ENCODE data around the gene PACSIN1. TPM values are rescaled to one million over a fixed set of nuclear protein-coding genes. Genes with fewer than 3 reads are reported as not detected.

PACSIN1 gene
- total RNA-seq, 1 donor from 2014 or later, result 10.8 TPM

DNA sequence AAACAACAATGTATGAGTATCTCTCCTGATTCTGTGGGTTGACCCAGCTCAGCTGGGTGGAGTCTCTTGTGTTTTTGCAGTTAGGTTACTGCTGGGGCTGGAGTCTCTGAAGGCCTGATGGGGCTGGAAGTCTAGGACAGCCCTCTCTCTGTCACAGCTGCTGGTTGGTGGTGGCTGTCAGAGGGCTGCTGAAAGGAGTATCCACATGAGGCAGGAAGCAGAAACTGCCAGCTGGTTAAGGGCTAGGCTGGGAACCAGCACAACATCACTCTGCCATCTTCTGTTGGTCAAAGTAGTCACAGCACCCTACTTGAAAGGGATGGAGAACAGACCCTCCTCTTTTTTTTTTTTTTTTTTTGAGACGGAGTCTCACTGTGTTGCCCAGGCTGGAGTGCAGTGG, 10.0 kb upstream of the PACSIN1 start:
- ATAC-seq, result no peak
- intact Hi-C loops (cut with DNase I), result no loop called here
- DNase-seq (ENCODE audit: missing footprints), result no peak

DNA sequence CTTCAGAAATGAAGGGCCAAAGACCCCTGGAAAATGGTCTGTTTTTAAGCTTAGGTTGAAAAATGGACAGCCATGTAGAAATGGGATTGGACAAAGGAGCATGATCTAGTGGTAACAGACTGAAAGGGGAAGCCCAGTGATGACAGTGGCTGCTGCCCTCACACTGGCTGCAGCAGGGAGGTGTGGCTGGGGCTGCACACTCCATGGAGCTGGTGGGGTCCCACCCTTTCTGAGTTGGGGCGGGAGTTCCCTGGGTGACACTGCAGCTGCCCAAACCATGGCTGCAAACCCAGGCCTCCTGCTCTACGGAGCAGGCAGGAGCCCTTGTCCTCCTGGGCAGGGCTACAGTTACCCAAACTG, 8.5 kb upstream of the PACSIN1 start:
- DNase-seq (ENCODE audit: missing footprints), result no peak
- ATAC-seq, result no peak
- intact Hi-C loops (cut with DNase I), result no loop called here

- intact Hi-C loops (cut with DNase I), result no loop called here
- DNase-seq (ENCODE audit: missing footprints) (no peak), ATAC-seq (no peak)
These were observed 7.8 kb upstream of the PACSIN1 start for GRCh38 chr6:34457742-34458735.

- no peak for DNase-seq (ENCODE audit: missing footprints)
- ATAC-seq, result peak; percentile 53
- intact Hi-C loops (cut with DNase I), result loop anchor here (1.0 kb wide), 1 partner anchor 149 kb away; no protein-coding TSS in a partner anchor
These were observed 5.8 kb upstream of the PACSIN1 start for GRCh38 chr6:34459899-34460593.

DNA sequence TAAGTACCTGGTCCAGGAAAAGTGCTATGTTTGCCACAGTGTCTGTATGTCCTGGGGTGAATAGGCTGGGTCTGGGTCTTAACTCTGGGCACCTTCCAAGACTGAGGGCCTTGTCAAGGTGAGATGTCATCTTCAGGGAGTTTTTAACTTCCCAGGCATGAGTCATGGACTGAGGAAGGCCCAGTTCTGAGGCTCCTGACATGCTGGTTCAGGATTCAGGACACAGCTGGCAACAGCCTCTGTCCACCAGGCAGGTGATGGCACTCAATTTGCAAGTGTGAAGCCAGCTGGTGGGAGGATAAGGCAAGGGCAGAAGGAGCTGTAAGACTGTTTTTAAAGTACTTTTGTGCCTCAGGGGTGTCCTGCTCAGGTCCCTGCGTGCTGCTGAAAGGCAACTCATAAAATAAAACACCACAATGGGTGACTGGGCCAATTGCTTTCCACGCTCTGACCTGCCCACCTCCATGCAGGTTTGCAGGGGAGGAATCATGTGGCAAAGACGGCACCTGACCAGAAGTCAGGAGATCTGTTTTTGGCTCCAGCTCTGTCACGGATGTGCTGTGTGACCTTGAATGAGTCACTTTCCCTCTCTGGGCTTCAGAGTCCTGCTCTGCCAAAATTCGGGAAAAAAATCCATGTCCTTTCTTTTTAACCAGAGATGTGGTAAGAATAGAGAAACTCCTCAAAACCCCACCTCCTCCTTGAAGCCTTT, 4.9 kb upstream of the PACSIN1 start:
- intact Hi-C loops (cut with DNase I), result loop anchor here (1.0 kb wide), 1 partner anchor 148 kb away; no protein-coding TSS in a partner anchor
- DNase-seq (ENCODE audit: missing footprints), result no peak
- ATAC-seq, result no peak

GRCh38 chr6:34462010-34462409, 3.9 kb upstream of the PACSIN1 start:
- ATAC-seq (no peak), DNase-seq (ENCODE audit: missing footprints) (no peak)
- intact Hi-C loops (cut with DNase I), result no loop called here

DNA sequence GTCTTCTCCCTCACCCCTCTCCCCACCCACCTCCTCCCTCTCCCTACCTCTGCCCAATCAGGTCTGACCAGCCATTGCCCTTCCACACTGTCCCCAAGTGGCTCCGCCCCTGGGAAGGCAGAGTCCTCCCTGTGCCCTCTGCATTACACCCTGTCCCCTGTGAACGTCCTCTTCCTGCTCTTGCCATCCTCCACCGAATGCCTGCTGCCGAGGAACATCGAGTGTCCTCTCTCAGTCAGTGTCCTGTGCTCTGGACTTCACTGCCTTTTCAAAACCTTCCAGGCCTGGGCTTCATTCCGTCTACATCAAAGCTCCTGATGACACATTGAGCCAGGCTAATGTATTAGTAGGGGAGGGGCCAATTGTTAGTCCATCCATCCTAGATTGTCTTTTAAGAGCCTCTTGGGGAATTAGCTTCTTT, 3.3 kb upstream of the PACSIN1 start:
- ATAC-seq (peak; percentile 95), DNase-seq (ENCODE audit: missing footprints) (no peak)
- intact Hi-C loops (cut with DNase I), result no loop called here

DNA sequence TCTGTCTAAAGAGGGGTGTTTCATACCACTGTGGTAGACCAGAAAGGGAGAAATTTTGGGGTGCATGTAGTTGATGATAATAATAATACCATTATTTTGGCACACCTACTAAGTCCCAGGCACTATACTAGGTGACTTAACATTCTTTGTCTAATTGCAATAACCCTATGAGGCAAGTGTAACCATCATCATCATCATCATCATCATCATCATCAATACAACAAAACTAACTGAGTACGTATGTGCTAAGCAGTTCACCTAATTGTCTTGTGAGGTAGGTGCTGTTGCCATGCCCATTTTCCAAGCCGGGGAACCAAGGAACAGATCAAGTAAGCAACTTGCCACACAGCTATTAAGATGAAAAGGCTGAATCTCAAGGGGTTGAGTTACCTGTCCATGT, 2.6 kb upstream of the PACSIN1 start:
- no peak for ATAC-seq
- no peak for DNase-seq (ENCODE audit: missing footprints)
- intact Hi-C loops (cut with DNase I), result no loop called here

- intact Hi-C loops (cut with DNase I), result no loop called here
- no peak for ATAC-seq
- no peak for DNase-seq (ENCODE audit: missing footprints)
These were observed 2.0 kb upstream of the PACSIN1 start for GRCh38 chr6:34463849-34464248.

DNA sequence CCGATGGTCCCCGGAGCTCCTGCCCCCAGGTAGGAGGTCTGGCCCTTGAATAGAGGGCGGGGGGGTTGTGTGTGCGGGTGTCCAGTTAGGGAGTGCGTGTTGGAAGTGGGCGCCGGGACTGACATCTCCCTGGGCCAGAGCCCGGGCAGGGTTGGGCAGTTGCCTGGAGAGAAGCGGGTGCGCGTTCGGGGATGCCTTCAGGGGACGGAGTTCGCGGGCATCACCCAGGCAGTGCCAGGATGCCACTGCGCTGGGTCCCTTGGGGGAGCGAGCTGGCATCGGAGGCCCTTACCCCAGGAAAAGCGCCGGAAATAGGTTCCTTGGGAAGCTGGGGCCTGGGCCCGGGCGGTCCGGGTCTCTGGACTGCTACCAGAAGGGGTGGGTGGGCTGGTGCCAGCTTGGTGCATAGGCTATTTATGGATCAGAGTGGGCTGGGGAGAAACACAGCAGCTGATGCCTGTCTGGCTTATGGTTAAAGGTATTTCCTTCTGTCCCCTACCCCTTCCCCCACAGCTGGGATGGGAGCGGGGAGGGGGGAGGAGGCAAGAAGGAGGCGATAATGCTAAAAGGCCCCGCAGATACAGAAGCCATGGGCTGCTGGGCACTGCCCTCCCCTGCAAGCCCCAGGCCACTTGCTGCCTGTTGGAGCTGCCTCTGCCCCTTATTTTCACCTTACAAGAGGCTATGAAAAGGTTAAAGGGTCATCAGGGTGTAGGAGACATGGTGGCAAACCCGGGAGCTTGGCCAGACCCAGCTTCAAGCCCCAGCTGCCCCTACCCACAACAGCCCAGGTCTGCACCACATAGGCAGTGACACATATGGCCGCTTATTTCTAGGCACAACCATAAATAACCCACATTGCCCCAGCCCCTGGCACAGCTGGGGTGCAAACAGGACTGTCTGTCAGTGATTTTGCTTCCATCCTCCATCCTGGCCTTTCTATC, 638 bp downstream of the PACSIN1 start:
- intact Hi-C loops (cut with DNase I), result no loop called here
- ATAC-seq (no peak), DNase-seq (ENCODE audit: missing footprints) (no peak)

DNA sequence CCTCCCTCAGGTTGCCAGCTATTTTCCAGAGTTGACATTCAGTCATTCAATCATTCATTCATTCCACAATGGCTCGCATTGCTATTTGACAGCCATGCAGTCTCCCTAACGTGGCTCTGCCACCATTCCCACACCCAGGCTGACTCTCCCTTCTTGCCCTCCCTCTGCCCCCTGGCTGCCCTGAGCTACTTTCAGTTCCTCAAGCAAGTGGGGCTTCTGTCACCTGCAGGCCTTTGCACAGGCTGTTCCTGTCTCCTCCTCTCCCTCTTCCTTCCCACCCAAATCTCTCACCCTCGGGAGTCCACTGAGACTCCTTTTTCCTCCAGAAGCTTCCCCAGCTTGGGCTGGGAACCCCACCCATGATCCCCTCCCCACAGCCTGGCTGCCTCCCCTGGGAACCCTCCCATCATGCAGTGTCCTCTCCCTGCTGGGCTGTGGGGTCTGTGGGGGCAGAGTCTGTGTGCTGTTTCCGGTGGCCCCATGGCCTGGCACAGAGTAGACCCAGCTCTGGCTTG, 2.6 kb downstream of the PACSIN1 start:
- ATAC-seq, result no peak
- intact Hi-C loops (cut with DNase I), result no loop called here

GRCh38 chr6:34469499-34469898, 3.6 kb downstream of the PACSIN1 start:
- intact Hi-C loops (cut with DNase I), result no loop called here
- ATAC-seq (no peak), DNase-seq (ENCODE audit: missing footprints) (no peak)

More for the DNA sequence above, 2.6 kb downstream of the PACSIN1 start:
- no peak for DNase-seq (ENCODE audit: missing footprints)

- ATAC-seq, result no peak
- no peak for DNase-seq (ENCODE audit: missing footprints)
- intact Hi-C loops (cut with DNase I), result no loop called here
These were observed 6.5 kb downstream of the PACSIN1 start for GRCh38 chr6:34472425-34472824.

DNA sequence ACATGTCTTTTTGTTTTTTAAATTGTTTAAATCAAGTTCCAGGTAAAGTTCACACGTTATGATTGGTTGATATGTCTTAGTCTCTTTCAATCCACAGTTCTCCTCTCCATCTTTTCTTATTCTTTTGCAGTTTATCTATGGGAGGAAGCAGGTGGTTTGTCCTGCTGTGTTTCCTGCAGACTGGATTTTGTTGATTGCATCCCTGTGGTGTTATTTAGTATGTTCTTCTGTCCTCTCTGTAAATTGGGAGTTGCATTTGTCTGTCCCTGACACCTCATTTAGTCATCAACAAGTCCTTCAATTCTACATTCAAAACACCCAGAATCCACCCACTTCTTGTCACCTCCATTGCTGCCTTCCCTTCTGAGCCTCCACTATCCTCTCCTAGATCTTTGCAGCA, 8.1 kb downstream of the PACSIN1 start:
- ATAC-seq (no peak), DNase-seq (ENCODE audit: missing footprints) (no peak)
- intact Hi-C loops (cut with DNase I), result no loop called here

GRCh38 chr6:34474754-34475153, 8.9 kb downstream of the PACSIN1 start:
- ATAC-seq (no peak), DNase-seq (ENCODE audit: missing footprints) (no peak)
- intact Hi-C loops (cut with DNase I), result no loop called here

- no peak for DNase-seq (ENCODE audit: missing footprints)
- intact Hi-C loops (cut with DNase I), result no loop called here
- no peak for ATAC-seq
These were observed 9.4 kb downstream of the PACSIN1 start for GRCh38 chr6:34475238-34475682.

GRCh38 chr6:34475767-34476328, 10.0 kb downstream of the PACSIN1 start:
- DNase-seq (ENCODE audit: missing footprints) (no peak), ATAC-seq (no peak)
- intact Hi-C loops (cut with DNase I), result no loop called here

- intact Hi-C loops (cut with DNase I), result no loop called here
- no peak for DNase-seq (ENCODE audit: missing footprints)
- no peak for ATAC-seq
These were observed 10.6 kb downstream of the PACSIN1 start for GRCh38 chr6:34476447-34476846.
